ENCODE measurements around the gene LHX6. TPM values are rescaled to one million over a fixed set of nuclear protein-coding genes. Genes with fewer than 3 reads are reported as not detected.

The LHX6 gene
- total and polyA plus RNA-seq, 2 experiments from 2014 or later = 1.0 to 1.2 TPM

DNA sequence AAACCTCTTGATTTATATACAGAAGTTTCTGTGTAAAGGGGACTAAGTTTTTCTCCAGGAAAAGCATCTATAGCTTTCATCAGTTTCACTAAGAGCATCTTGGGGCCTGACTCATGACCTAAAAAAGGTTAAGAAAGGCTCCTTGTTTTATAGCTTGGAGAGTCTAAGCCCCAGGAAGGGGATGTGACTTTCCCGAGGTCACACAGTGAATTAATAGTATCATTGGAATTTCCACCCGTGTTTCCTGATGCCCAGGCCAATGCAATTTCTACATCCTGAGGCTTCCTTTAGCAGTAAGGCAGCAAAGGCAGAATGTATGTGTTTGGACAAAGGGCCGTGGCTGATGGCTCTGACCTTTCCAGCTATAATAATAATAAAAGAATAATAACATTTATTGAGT is 60.4 kb downstream of the LHX6 start:
- no peak overlapping the region for H3K4me3 ChIP-seq
- no peaks in the 10 kb centered on the region for H3K36me3 ChIP-seq (ENCODE audit: insufficient read depth)
- H3K9me2 ChIP-seq (ENCODE audit: insufficient read depth) = no peaks in the 10 kb centered on the region
- H3K36me3 Mint-ChIP-seq (ENCODE audit: low read depth) = no peaks in the 10 kb centered on the region; the same call in 2 of the 3 replicates
- no peaks in the 10 kb centered on the region for H3K4me1 ChIP-seq (ENCODE audit: insufficient read depth)
- H3K27ac Mint-ChIP-seq = no peak overlapping the region
- no peaks in the 10 kb centered on the region for H3K79me2 ChIP-seq (replicated peaks; ENCODE audit: insufficient read depth)
- H3K9me3 Mint-ChIP-seq = peaks cover 9% of the 10 kb centered on the region; the same call in 2 of the 3 replicates
- TF ChIP-seq STAT1 (IDR thresholded peaks at IDR 0.05; ENCODE audit: unreplicated experiment) (no peak), NANOG (IDR thresholded peaks at IDR 0.05; ENCODE audit: borderline replicate concordance) (no peak), ZNF114 (CRISPR knock-in tag; IDR thresholded peaks at IDR 0.05) (no peak), CREB1 (CRISPR knock-in tag; IDR thresholded peaks at IDR 0.05; ENCODE audit: low read depth) (no peak), EZH2 (IDR thresholded peaks at IDR 0.05; ENCODE audit: low read depth, unreplicated experiment) (no peak), EZH2phosphoT487 (IDR thresholded peaks at IDR 0.05; ENCODE audit: unreplicated experiment) (no peak), ZNF331 (CRISPR knock-in tag; IDR thresholded peaks at IDR 0.05; ENCODE audit: low read depth) (no peak), POLR2AphosphoS5 (IDR thresholded peaks at IDR 0.05; ENCODE audit: low read depth) (no peak), JUNB (IDR thresholded peaks at IDR 0.05; ENCODE audit: unreplicated experiment) (no peak)
- TF ChIP-seq, protein P1, sequence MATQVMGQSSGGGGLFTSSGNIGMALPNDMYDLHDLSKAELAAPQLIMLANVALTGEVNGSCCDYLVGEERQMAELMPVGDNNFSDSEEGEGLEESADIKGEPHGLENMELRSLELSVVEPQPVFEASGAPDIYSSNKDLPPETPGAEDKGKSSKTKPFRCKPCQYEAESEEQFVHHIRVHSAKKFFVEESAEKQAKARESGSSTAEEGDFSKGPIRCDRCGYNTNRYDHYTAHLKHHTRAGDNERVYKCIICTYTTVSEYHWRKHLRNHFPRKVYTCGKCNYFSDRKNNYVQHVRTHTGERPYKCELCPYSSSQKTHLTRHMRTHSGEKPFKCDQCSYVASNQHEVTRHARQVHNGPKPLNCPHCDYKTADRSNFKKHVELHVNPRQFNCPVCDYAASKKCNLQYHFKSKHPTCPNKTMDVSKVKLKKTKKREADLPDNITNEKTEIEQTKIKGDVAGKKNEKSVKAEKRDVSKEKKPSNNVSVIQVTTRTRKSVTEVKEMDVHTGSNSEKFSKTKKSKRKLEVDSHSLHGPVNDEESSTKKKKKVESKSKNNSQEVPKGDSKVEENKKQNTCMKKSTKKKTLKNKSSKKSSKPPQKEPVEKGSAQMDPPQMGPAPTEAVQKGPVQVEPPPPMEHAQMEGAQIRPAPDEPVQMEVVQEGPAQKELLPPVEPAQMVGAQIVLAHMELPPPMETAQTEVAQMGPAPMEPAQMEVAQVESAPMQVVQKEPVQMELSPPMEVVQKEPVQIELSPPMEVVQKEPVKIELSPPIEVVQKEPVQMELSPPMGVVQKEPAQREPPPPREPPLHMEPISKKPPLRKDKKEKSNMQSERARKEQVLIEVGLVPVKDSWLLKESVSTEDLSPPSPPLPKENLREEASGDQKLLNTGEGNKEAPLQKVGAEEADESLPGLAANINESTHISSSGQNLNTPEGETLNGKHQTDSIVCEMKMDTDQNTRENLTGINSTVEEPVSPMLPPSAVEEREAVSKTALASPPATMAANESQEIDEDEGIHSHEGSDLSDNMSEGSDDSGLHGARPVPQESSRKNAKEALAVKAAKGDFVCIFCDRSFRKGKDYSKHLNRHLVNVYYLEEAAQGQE (IDR thresholded peaks at IDR 0.05; ENCODE audit: unreplicated experiment) = no peak
- TF ChIP-seq, protein P2, sequence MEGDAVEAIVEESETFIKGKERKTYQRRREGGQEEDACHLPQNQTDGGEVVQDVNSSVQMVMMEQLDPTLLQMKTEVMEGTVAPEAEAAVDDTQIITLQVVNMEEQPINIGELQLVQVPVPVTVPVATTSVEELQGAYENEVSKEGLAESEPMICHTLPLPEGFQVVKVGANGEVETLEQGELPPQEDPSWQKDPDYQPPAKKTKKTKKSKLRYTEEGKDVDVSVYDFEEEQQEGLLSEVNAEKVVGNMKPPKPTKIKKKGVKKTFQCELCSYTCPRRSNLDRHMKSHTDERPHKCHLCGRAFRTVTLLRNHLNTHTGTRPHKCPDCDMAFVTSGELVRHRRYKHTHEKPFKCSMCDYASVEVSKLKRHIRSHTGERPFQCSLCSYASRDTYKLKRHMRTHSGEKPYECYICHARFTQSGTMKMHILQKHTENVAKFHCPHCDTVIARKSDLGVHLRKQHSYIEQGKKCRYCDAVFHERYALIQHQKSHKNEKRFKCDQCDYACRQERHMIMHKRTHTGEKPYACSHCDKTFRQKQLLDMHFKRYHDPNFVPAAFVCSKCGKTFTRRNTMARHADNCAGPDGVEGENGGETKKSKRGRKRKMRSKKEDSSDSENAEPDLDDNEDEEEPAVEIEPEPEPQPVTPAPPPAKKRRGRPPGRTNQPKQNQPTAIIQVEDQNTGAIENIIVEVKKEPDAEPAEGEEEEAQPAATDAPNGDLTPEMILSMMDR (conservative IDR thresholded peaks at IDR 0.05; ENCODE audit: low read depth in 2 of 2) = no peak
- TF ChIP-seq, protein P3, sequence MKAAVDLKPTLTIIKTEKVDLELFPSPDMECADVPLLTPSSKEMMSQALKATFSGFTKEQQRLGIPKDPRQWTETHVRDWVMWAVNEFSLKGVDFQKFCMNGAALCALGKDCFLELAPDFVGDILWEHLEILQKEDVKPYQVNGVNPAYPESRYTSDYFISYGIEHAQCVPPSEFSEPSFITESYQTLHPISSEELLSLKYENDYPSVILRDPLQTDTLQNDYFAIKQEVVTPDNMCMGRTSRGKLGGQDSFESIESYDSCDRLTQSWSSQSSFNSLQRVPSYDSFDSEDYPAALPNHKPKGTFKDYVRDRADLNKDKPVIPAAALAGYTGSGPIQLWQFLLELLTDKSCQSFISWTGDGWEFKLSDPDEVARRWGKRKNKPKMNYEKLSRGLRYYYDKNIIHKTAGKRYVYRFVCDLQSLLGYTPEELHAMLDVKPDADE (IDR thresholded peaks at IDR 0.05) = no peak
- TF ChIP-seq, protein P4, sequence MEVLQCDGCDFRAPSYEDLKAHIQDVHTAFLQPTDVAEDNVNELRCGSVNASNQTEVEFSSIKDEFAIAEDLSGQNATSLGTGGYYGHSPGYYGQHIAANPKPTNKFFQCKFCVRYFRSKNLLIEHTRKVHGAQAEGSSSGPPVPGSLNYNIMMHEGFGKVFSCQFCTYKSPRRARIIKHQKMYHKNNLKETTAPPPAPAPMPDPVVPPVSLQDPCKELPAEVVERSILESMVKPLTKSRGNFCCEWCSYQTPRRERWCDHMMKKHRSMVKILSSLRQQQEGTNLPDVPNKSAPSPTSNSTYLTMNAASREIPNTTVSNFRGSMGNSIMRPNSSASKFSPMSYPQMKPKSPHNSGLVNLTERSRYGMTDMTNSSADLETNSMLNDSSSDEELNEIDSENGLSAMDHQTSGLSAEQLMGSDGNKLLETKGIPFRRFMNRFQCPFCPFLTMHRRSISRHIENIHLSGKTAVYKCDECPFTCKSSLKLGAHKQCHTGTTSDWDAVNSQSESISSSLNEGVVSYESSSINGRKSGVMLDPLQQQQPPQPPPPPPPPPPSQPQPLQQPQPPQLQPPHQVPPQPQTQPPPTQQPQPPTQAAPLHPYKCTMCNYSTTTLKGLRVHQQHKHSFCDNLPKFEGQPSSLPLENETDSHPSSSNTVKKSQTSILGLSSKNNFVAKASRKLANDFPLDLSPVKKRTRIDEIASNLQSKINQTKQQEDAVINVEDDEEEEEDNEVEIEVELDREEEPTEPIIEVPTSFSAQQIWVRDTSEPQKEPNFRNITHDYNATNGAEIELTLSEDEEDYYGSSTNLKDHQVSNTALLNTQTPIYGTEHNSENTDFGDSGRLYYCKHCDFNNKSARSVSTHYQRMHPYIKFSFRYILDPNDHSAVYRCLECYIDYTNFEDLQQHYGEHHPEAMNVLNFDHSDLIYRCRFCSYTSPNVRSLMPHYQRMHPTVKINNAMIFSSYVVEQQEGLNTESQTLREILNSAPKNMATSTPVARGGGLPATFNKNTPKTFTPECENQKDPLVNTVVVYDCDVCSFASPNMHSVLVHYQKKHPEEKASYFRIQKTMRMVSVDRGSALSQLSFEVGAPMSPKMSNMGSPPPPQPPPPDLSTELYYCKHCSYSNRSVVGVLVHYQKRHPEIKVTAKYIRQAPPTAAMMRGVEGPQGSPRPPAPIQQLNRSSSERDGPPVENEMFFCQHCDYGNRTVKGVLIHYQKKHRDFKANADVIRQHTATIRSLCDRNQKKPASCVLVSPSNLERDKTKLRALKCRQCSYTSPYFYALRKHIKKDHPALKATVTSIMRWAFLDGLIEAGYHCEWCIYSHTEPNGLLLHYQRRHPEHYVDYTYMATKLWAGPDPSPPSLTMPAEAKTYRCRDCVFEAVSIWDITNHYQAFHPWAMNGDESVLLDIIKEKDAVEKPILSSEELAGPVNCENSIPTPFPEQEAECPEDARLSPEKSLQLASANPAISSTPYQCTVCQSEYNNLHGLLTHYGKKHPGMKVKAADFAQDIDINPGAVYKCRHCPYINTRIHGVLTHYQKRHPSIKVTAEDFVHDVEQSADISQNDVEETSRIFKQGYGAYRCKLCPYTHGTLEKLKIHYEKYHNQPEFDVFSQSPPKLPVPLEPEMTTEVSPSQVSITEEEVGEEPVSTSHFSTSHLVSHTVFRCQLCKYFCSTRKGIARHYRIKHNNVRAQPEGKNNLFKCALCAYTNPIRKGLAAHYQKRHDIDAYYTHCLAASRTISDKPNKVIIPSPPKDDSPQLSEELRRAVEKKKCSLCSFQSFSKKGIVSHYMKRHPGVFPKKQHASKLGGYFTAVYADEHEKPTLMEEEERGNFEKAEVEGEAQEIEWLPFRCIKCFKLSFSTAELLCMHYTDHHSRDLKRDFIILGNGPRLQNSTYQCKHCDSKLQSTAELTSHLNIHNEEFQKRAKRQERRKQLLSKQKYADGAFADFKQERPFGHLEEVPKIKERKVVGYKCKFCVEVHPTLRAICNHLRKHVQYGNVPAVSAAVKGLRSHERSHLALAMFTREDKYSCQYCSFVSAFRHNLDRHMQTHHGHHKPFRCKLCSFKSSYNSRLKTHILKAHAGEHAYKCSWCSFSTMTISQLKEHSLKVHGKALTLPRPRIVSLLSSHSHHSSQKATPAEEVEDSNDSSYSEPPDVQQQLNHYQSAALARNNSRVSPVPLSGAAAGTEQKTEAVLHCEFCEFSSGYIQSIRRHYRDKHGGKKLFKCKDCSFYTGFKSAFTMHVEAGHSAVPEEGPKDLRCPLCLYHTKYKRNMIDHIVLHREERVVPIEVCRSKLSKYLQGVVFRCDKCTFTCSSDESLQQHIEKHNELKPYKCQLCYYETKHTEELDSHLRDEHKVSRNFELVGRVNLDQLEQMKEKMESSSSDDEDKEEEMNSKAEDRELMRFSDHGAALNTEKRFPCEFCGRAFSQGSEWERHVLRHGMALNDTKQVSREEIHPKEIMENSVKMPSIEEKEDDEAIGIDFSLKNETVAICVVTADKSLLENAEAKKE (CRISPR knock-in tag; IDR thresholded peaks at IDR 0.05) = no peak
- H3K27me3 ChIP-seq (ENCODE audit: insufficient read depth) = no peaks in the 10 kb centered on the region
- no peak overlapping the region for H2AFZ ChIP-seq
- H4K20me1 ChIP-seq (replicated peaks; ENCODE audit: insufficient read depth) = no peaks in the 10 kb centered on the region
- no peaks in the 10 kb centered on the region for H3F3A ChIP-seq (replicated peaks; ENCODE audit: low read depth)
- H3K4me1 Mint-ChIP-seq = peaks cover 3% of the 10 kb centered on the region; the same call in 1 of the 3 replicates
- no peak for DNase-seq (ENCODE audit: low spot score)
- no peak overlapping the region for H3K4me2 ChIP-seq
- peaks cover 3% of the 10 kb centered on the region for H3K27me3 Mint-ChIP-seq (ENCODE audit: insufficient read depth, low read depth, poor library complexity)
- ATAC-seq = no peak
- no peak overlapping the region for H3K4me3 Mint-ChIP-seq
- no peak overlapping the region for H3K27ac ChIP-seq (ENCODE audit: low read depth)

All from GM23338 (cell line).